ENCODE data around the gene TMEM126B. TPM values are rescaled to one million over a fixed set of nuclear protein-coding genes. Genes with fewer than 3 reads are reported as not detected.

The TMEM126B gene
- total and polyA plus RNA-seq, 12 donors: 44.3 to 137 (median 53.3) TPM

GRCh38 chr11:85685125-85685819, 56.9 kb downstream of the TMEM126B start:
- Histone ChIP-seq H3K27ac (peak overlapping the region in 9 of 10 donors; percentile 30 to 81 (median 71)), H3K36me3 (no peaks in the 10 kb centered on the region), H3K4me1 (peaks cover 0 to 45% (median 16%) of the 10 kb centered on the region in 9 donors), H3K9me3 (no peaks in the 10 kb centered on the region), H3K4me3 (peak overlapping the region in 9 of 10 donors; percentile 8 to 56 (median 53)), H3K27me3 (no peaks in the 10 kb centered on the region)
- DNase-seq (peak in 1 of 2 donors; percentile 16), ATAC-seq (peak in 7 of 8 donors; percentile 4 to 31 (median 6))
- intact Hi-C loops (cut with DNase I): no loop called here
- WGBS, 2 donors: 56% methylated on average over 15 of the region's 15 CpGs
- TF ChIP-seq, protein P1, sequence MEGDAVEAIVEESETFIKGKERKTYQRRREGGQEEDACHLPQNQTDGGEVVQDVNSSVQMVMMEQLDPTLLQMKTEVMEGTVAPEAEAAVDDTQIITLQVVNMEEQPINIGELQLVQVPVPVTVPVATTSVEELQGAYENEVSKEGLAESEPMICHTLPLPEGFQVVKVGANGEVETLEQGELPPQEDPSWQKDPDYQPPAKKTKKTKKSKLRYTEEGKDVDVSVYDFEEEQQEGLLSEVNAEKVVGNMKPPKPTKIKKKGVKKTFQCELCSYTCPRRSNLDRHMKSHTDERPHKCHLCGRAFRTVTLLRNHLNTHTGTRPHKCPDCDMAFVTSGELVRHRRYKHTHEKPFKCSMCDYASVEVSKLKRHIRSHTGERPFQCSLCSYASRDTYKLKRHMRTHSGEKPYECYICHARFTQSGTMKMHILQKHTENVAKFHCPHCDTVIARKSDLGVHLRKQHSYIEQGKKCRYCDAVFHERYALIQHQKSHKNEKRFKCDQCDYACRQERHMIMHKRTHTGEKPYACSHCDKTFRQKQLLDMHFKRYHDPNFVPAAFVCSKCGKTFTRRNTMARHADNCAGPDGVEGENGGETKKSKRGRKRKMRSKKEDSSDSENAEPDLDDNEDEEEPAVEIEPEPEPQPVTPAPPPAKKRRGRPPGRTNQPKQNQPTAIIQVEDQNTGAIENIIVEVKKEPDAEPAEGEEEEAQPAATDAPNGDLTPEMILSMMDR (IDR thresholded peaks at IDR 0.05): no peak

- Histone ChIP-seq H3K27me3 (no peaks in the 10 kb centered on the region), H3K4me1 (peaks cover 0 to 45% (median 16%) of the 10 kb centered on the region in 9 donors), H3K36me3 (no peaks in the 10 kb centered on the region), H3K27ac (peak within 1 kb of the TSS in 9 of 10 donors; percentile 45 to 81 (median 71)), H3K9me3 (no peaks in the 10 kb centered on the region), H3K4me3 (peak within 1 kb of the TSS in 9 of 10 donors; percentile 8 to 56 (median 53))
- 29 to 31% methylated on average over 13 of the region's 13 CpGs for WGBS, 2 donors
- ATAC-seq (peak; percentile 93 to 97 (median 96)), DNase-seq (peak; percentile 78 to 87)
- TF ChIP-seq, protein P1 (IDR thresholded peaks at IDR 0.05): no peak
- intact Hi-C loops (cut with DNase I): no loop called here
Observed at GRCh38 chr11:85685820-85686459, 57.5 kb downstream of the TMEM126B start, which contains the start of gene CCDC89. Gene CCDC89, minus strand, starts transcription at chr11:85686195. Its CDS starts 65 bp downstream, at chr11:85686130.

Other genes starting within 250 kb of the TMEM126B start
- gene DLG2, start 1.2 kb upstream of the TMEM126B start, total RNA-seq: 10 to 100 TPM in 2 of 10 donors, 1 to 10 TPM in 8; 6.2 to 14.8 (median 8.0) TPM
- gene DLG2, start 1.2 kb upstream of the TMEM126B start, polyA plus RNA-seq: 1 to 10 TPM; 1.0 to 1.9 TPM
- gene TMEM126A, start 19.4 kb downstream of the TMEM126B start, total RNA-seq: 10 to 100 TPM; 56.9 to 79.3 (median 67.3) TPM
- gene TMEM126A, start 19.4 kb downstream of the TMEM126B start, polyA plus RNA-seq: 100 to 1,000 TPM; 107 to 153 TPM
- 10 to 100 TPM; 10.5 to 17.7 (median 13.0) TPM for gene CREBZF, start 36.5 kb downstream of the TMEM126B start, total RNA-seq
- 10 to 100 TPM in 1 of 2 donors, 1 to 10 TPM in 1; 9.9 to 20.6 TPM for gene CREBZF, start 36.5 kb downstream of the TMEM126B start, polyA plus RNA-seq
- gene CCDC89, start 57.6 kb downstream of the TMEM126B start, total RNA-seq: under 1 TPM; 0.22 to 0.83 (median 0.59) TPM
- gene CCDC89, start 57.6 kb downstream of the TMEM126B start, polyA plus RNA-seq: under 1 TPM; 0.29 to 0.38 TPM
- gene SYTL2, start 182.5 kb downstream of the TMEM126B start, total RNA-seq: 10 to 100 TPM in 1 of 10 donors, 1 to 10 TPM in 9; 3.5 to 16.1 (median 5.3) TPM
- 1 to 10 TPM; 2.9 to 5.3 TPM for gene SYTL2, start 182.5 kb downstream of the TMEM126B start, polyA plus RNA-seq
- gene CCDC83, start 226.8 kb downstream of the TMEM126B start, total RNA-seq: not detected
- not detected for gene CCDC83, start 226.8 kb downstream of the TMEM126B start, polyA plus RNA-seq